HG03442 (cell line): Measurements from ENCODE around the gene DDX41.
A peak's percentile ranks its signal among the peaks of the same experiment; 100 is the strongest.

Experiments
- ATAC-seq: cut with Tn5 transposase; IDR thresholded peaks from one replicate; pipeline ENCODE4 v1.9.1; 2021; ENCODE audit warnings: mild to moderate bottlenecking, moderate library complexity; ENCODE audit not compliant: unreplicated experiment

Gene DDX41

GRCh38 chr5:177514541-177514940, 2.2 kb downstream of the DDX41 start:
- no peak for ATAC-seq

DNA sequence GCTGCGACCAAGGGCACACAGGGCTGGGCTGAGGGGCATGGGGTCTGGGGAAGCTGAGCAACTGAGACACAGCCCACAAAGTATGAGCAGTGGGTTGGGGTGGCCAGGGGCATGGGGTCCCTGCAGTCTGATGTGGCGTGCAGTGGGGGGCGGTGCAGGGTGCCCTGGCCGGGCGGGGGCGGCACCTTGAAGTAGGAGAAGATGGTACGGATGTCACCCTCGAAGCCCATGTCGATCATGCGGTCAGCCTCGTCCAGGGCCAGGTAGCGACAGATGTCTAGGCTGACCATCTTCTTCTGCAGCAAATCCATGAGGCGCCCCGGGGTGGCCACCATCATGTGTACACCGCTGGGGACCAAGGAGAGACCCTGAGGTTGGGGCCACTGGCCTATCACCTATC, 3.3 kb downstream of the DDX41 start:
- ATAC-seq, result no peak

- no peak for ATAC-seq
Observed at GRCh38 chr5:177512736-177513380, 3.9 kb downstream of the DDX41 start.

DNA sequence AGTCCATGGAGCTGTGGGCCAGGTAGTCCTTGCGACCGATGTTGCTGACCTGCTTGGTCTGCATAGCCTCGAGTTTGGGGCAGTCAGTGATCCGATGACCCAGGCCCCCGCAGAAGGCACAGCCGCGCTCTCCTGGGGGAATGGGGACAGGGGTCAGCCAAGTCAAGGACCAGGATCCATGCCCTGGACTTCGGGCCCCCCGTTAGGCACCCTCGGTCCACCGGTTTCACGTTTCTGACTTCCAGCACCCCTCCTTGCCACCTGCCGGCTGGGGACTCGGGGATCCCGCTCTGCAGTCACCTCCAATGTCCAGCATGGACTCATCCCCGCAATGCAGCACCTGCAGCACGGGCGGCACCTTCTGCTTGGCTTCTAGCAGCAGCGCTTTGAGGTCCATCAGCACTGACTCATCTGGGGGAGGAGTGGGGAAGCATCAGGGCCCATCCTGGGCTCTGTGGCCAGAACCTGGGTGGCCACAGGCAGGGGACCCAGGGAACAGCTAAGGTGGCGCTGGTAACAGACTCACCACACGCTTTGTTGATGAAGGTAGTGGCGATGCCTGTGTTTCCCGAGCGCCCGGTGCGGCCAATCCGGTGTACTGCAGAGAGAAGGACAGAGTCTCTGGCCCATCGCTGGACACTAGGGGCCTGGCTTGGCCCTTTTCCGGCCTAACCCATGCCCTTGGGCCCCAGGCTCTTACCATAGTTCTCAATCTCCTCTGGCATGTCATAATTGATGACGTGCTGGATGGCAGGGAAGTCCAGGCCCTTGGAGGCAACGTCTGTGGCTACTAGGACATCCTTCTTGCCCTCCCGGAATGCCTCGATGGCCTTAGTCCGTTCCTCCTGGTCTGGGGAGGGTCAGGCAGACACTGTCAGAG, 4.7 kb downstream of the DDX41 start:
- ATAC-seq, result no peak

- no peak for ATAC-seq
Observed at GRCh38 chr5:177511181-177511580, 5.6 kb downstream of the DDX41 start.

DNA sequence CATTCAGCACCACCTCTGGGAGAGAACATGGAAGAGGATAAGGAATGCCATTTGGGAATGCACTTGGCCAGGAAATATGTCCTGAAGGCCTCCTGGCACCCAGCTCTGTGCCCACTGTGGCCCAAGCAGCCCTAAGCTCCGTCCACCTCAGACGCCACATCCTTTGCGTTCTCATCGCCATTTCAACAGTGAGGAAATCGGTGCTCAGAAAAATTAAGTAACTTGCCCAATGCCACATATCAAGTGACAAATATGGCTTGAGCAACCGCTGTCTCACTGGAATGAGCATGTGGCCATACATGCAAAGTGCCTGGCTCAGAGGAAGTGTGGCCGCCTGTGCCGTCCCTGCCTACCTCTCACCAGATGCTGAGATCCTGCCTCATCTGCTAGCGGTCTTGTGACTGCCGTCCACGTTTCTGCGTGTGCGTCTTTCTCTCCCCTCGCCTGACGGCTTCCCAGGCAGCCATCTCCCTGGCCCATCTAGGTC, 6.2 kb downstream of the DDX41 start:
- peak; percentile 30 for ATAC-seq

DNA sequence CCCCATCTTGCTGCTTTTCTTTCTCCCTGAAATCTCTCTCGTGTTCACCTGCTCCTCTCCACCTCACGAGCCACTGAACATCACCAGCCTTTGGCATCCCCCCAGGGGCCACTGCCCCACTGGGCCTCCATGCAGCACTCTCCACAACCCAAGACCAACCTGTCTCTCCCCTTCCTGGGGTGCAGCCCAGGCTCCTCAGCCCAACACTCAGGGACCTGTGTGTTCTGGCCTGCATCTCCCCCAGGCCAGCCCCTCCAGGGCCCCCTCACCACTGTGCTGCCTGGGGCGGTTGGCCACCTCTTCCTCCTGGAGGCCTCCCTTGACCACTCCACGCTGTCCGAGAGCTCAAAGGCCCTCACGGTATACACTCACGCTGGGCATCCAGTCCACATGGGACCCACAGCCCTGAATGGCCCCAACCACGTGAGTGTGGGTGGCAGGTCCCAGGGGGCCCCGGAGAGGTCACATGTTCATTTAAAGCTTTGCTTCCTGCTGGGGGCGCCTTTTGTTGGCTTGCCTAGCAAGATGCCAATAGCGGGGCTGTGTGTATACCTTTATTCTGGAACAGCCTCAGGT, 6.7 kb downstream of the DDX41 start:
- ATAC-seq, result peak; percentile 36

DNA sequence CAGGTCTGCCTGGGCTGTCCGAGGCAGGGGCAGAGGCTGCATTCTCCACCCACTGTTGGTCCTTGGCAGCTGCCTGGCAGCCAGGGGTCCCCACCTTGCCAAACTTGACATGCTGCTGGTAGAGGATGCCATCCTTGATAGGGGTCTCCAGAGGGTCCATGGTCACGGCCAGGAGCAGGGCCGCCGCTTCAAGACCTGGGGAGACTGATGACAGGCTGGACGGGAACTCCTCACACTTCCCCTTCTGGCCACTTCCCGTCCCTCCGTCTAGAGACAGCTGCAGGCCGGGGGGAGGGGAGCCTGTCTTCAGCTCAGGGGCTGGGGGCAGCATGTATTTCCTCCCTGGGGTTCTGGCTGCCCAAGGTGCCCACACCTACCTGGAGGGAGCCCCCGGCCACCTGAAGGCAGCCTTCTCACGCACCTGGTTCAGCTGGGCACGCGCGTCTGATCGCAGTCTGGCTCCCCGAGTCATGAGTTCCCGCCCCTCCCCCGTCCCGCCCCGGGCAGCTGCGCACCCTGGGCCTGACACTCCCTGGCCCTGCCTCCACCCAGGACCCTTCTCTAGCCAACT, 7.3 kb downstream of the DDX41 start, which contains the start of gene DOK3:
Gene DOK3, minus strand, starts transcription at position 446 of the 571 bp plus-strand sequence. Its CDS starts 286 bp downstream, at position 160.
- ATAC-seq, result peak; percentile 29

DNA sequence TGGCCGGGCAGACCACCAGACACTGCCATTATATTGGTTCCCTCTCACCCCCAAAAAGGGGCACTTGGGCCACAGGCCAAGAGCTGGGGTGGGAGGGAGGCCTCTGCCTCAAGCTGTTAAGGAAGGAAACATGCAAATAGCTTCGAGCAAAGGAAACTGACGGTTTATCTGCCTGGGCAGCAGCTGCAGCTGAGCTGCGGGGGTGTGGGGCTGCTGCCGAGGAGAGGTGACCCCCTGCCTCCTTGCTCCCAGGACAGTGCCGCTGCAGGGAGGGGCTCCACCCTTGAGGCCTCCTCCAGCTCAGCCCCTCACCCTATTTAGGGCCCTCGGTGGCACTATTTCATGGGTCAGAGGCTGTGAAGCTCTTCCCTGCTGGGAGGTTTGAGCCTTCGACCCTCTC, 7.9 kb downstream of the DDX41 start:
- no peak for ATAC-seq

DNA sequence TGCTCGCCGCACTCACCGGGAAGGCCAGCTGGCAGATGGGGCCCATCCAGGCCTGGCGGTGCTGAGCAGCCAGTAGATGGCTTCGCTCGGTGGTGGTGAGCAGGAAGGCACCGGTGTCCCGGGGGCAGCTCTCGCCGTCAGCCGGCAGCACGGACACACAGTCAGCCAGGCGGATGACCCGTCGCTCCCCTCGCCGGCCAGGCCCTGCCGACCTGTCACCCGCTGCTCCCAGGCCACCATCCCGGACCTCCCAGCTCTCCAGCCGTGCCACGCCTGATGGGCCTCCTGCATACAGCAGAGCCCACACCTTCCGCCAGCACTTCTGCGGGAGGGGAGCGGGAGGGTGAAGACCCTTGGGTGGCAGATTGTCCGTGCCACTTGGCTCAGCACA, 8.5 kb downstream of the DDX41 start:
- ATAC-seq, result no peak

GRCh38 chr5:177507596-177508220, 9.1 kb downstream of the DDX41 start:
- no peak for ATAC-seq

- ATAC-seq, result no peak
Observed at GRCh38 chr5:177507165-177507564, 9.6 kb downstream of the DDX41 start.

DNA sequence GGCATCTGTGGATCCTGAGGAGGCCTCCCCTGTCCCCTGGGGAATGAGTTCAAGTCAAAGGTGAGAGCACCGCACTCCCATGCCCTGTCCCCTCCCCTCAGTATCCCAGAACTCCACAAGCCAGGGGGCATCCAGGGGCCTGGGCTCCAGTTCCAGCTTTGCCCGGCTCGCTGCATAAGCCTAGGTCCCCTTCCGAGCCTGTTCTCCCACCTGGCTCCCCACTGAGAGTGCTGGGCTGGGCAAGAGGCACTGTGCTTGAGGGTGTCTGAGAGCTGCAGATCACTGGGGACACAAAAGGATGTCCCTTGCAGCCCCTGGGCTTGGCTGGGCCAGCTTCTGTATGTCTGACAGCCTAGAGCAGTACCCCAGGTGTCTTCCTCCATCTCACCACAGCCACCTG, 11.7 kb downstream of the DDX41 start:
- no peak for ATAC-seq

DNA sequence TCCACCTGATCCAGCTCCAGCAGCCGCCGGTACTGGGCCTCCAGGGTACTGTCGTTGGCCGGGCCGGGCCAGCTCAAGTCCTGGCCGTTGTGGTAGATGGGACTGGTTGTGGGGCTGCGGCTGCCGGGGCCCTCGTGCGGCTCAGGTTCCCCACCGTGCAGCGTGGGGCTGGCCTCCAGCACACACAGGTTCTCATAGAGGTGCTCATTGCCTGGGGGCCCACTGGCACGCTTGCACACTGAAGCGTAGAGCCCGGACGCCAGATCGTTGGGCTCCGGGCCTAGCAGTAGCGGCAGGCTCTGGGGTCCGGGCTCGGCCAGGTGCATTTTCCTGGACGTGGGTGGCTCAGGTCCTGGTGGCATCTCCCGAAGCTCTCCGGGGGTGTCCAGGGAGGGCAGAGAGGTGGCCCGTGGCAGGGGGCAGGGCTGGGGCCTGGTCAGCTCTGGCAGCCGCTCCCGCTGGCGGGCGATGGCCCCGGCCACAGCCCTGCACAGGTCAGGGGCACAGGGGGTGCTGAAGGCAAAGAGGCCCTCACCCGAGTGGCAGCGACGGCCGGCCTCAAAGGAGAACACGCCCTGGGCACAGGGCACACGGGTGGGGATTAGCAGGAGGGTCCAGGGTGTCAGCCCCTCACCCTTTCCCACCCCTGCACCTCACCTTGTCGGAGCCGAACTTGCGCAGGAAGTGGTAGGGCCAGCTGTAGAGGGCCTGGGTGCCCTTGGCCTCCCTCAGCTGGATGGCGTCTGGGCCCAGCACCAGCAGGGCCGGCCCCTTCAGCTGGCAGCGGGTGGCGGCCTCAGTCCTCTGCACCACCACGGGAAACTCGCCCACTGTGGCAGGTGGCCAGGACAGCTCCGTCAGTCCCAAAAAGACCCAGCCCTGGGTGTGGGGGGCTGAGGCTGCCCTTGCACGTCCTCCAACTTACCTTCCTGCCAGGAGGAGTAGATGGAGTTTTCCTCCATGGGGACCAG, 12.4 kb downstream of the DDX41 start:
- ATAC-seq, result no peak

DNA sequence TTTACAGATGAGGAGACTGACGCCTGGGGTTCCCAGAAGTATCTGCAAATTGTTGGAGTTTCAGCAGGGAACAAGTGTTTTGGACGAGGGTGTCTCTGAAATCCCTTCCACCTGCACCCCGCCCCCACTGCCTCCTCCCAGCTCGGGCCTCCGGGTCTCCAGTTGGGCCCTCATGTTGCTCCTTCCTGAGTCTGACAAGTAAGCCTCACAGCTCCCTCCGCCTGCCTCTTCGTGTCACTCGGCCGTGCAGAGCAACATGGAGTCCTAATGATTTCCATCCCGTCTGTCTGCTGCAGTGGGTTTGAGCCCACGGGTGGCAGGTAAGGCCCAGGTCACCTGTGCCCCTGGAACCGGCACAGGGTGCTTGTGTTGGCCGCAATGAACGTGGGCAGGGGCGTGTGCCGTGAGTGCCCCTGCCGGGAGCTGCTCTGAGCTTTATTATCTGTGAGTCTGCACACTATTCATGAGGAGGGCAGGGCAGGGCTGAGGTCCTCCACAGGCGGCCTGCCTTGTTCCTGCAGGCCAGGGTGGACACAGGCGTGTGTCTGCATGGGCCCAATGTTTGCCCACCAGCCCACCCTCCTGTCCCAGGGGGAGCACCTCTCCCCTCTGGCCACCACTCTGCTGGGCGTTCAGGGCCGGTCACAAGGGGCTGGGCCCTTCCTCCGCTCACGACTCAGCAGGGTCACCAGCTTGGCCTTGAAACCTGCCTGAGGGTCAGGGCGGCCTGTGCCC, 13.2 kb downstream of the DDX41 start:
- no peak for ATAC-seq

DNA sequence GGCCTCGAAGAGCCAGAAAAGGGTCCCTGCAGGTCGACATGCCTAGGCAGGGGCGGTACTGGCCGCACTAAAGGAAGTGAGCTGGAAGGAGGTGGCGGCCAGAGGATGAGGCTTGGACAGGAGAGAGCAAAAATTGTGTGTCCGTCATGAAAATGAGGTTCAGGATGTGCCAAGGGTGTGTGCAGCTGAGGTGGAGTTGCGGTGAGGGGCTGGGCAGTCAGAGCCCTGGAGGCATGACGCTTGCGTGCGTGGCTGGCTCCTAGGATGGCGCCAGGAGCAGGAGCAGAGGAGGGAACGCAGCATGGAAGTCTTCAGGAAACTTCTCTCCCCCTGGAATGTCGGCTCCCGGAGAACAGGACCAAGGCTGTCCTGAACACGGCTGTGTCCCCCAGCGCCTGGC, 13.9 kb downstream of the DDX41 start:
- no peak for ATAC-seq

- ATAC-seq, result no peak
Observed at GRCh38 chr5:177501874-177502678, 14.7 kb downstream of the DDX41 start.
